Stomach (tissue), 4 donors: ENCODE results near the gene XXYLT1.

Source experiments
- CTCF ChIP-seq, 7 experiments: fragments of 450-650 bp in 4 of 7; fragments of 200-600 bp in 3 of 7; sonication (generic) in 3 of 7; IDR thresholded peaks; one replicate each; pipeline ENCODE4 v1.5.1; 2016 to 2019; ENCODE audit warnings: antibody characterized with exemption in 7 of 7, control low read depth in 2 of 7, mild to moderate bottlenecking in 1 of 7
- POLR2AphosphoS5 ChIP-seq, 3 donors: sonication (generic); formaldehyde crosslinking; IDR thresholded peaks; one replicate each; pipeline ENCODE4 v1.6.1; 2016; ENCODE audit warnings: antibody characterized with exemption in 3 of 3

- TF ChIP-seq CTCF (IDR thresholded peaks at IDR 0.05), result no peak
- TF ChIP-seq POLR2AphosphoS5 (IDR thresholded peaks at IDR 0.05), result no peak
Observed at GRCh38 chr3:195080571-195081151, 190.3 kb downstream of the XXYLT1 start.
